IMR-90 (cell line): Measurements from ENCODE around the gene MRM2. TPM values are rescaled to one million over a fixed set of nuclear protein-coding genes. Genes with fewer than 3 reads are reported as not detected.

Experiments
- ATAC-seq: fragments of 200-7000 bp; cut with Tn5 transposase; 2 replicates; pipeline ENCODE4 v1.9.1; 2020; ENCODE audit warnings: low read depth, mild to moderate bottlenecking, moderate library complexity
- BruUV-seq: library from RNA; stranded (reverse); fragments of 400-500 nt; replicated peaks from 2 replicates; lab custom pipeline; 2021; lab: Mats Ljungman, UMichigan
- CTCF ChIA-PET: fragments of 300-600 bp; formaldehyde crosslinking; extraction: SDS; loops from one replicate; lab custom pipeline; 2021; ENCODE audit warnings: antibody characterized with exemption; lab: Yijun Ruan, JAX
- POLR2A ChIA-PET: fragments of 300-600 bp; sonication (Branson Sonifier 250); formaldehyde crosslinking; loops from one replicate; lab custom pipeline; 2022; ENCODE audit warnings: antibody characterized with exemption; ENCODE audit not compliant: unreplicated experiment; lab: Charles Lee
- DNase-seq: peaks from one replicate; pipeline ENCODE4 v3.0.0; 2013
- H2AFZ ChIP-seq: replicated peaks from 2 replicates; pipeline ENCODE3; 2013; ENCODE audit warnings: low read length, mild to moderate bottlenecking; ENCODE audit not compliant: poor library complexity
- H2AK5ac ChIP-seq: 2 replicates; pipeline ENCODE4 v1.6.1; 2013; ENCODE audit warnings: low read depth, low read length, inconsistent platforms
- H2AK9ac ChIP-seq: replicated peaks from 2 replicates; pipeline ENCODE3; 2013; ENCODE audit warnings: mild to moderate bottlenecking, low read depth, low read length, moderate library complexity; ENCODE audit not compliant: poor library complexity
- H2BK120ac ChIP-seq: 2 replicates; pipeline ENCODE4 v1.6.1; 2013; ENCODE audit warnings: low read depth, low read length, inconsistent platforms
- H2BK15ac ChIP-seq: 3 replicates; pipeline ENCODE4 v1.6.1; 2013; ENCODE audit warnings: low read depth, low read length, inconsistent platforms
- H2BK20ac ChIP-seq: 2 replicates; pipeline ENCODE4 v1.6.1; 2013; ENCODE audit warnings: low read depth, mild to moderate bottlenecking, inconsistent platforms, low read length, moderate library complexity
- H2BK5ac ChIP-seq: 2 replicates; pipeline ENCODE4 v1.6.1; 2013; ENCODE audit warnings: mild to moderate bottlenecking, low read depth, low read length, inconsistent platforms; ENCODE audit not compliant: poor library complexity, severe bottlenecking
- H3K14ac ChIP-seq: replicated peaks from 2 replicates; pipeline ENCODE4 v1.6.1; 2013; ENCODE audit warnings: low read depth, low read length, inconsistent platforms
- H3K18ac ChIP-seq: 2 replicates; pipeline ENCODE4 v1.6.1; 2013; ENCODE audit warnings: low read depth, low read length, control low read depth
- H3K23ac ChIP-seq: 2 replicates; pipeline ENCODE4 v1.6.1; 2013; ENCODE audit warnings: low read depth, low read length, inconsistent platforms
- H3K27ac ChIP-seq: 2 replicates; pipeline ENCODE4 v1.5.1; 2013; ENCODE audit warnings: mild to moderate bottlenecking, control low read depth, low read length; ENCODE audit not compliant: insufficient read depth
- H3K27me3 ChIP-seq: 2 replicates; pipeline ENCODE4 v1.6.1; 2013; ENCODE audit warnings: low read length; ENCODE audit not compliant: control insufficient read depth, insufficient read depth
- H3K36me3 ChIP-seq: 2 replicates; pipeline ENCODE4 v1.6.1; 2013; ENCODE audit warnings: low read length, mixed read lengths; ENCODE audit not compliant: control insufficient read depth, insufficient read depth
- H3K4ac ChIP-seq: 2 replicates; pipeline ENCODE4 v1.6.1; 2013; ENCODE audit warnings: low read depth, low read length, inconsistent platforms
- H3K4me1 ChIP-seq: 2 replicates; pipeline ENCODE4 v1.6.1; 2013; ENCODE audit warnings: low read length, mixed read lengths; ENCODE audit not compliant: control insufficient read depth, insufficient read depth
- H3K4me2 ChIP-seq: 2 replicates; pipeline ENCODE4 v1.6.1; 2013; ENCODE audit warnings: low read depth, mild to moderate bottlenecking, control low read depth, low read length, moderate library complexity
- H3K4me3 ChIP-seq: 2 replicates; pipeline ENCODE4 v1.5.1; 2013; ENCODE audit warnings: low read depth, mild to moderate bottlenecking, control low read depth, low read length, moderate library complexity; ENCODE audit not compliant: insufficient read depth
- H3K56ac ChIP-seq: 2 replicates; pipeline ENCODE4 v1.6.1; 2013; ENCODE audit warnings: low read length, inconsistent platforms; ENCODE audit not compliant: insufficient read depth; ENCODE audit errors: extremely low read depth
- H3K79me1 ChIP-seq, 2 experiments: 2 replicates each; pipeline ENCODE4 v1.6.1; 2013; ENCODE audit warnings: low read length in 2 of 2, inconsistent platforms in 1 of 2, low read depth in 1 of 2
- H3K9ac ChIP-seq: 2 replicates; pipeline ENCODE4 v1.6.1; 2013; ENCODE audit warnings: low read depth, low read length, control low read depth
- H3K9me1 ChIP-seq: 2 replicates; pipeline ENCODE4 v1.6.1; 2013; ENCODE audit warnings: low read length, inconsistent platforms; ENCODE audit not compliant: insufficient read depth
- H3K9me3 ChIP-seq: 2 replicates; pipeline ENCODE4 v1.6.1; 2013; ENCODE audit warnings: low read length; ENCODE audit not compliant: control insufficient read depth, insufficient read depth
- H4K20me1 ChIP-seq: 2 replicates; pipeline ENCODE4 v1.6.1; 2013; ENCODE audit warnings: low read length, inconsistent platforms; ENCODE audit not compliant: insufficient read depth
- H4K5ac ChIP-seq: 2 replicates; pipeline ENCODE4 v1.6.1; 2013; ENCODE audit warnings: mild to moderate bottlenecking, low read depth, low read length, control low read depth
- H4K8ac ChIP-seq, 2 experiments: 2 replicates each; pipeline ENCODE4 v1.6.1; 2013; ENCODE audit warnings: low read depth in 2 of 2, low read length in 2 of 2, control low read depth in 1 of 2, inconsistent platforms in 1 of 2
- H4K91ac ChIP-seq: 2 replicates; pipeline ENCODE4 v1.6.1; 2013; ENCODE audit warnings: low read depth, low read length, inconsistent platforms; ENCODE audit not compliant: insufficient read depth
- FOS ChIP-seq: fragments of 150-350 bp; IDR thresholded peaks from 2 replicates; pipeline ENCODE4 v1.6.1; 2016; ENCODE audit warnings: low read depth, low read length
- MXI1 ChIP-seq: IDR thresholded peaks from 2 replicates; pipeline ENCODE4 v1.6.1; 2012; ENCODE audit warnings: low read depth, mild to moderate bottlenecking, low read length, moderate library complexity, borderline replicate concordance
- NFE2L2 ChIP-seq: fragments of 150-350 bp; IDR thresholded peaks from 2 replicates; pipeline ENCODE4 v1.6.1; 2016; ENCODE audit warnings: low read depth, mild to moderate bottlenecking, low read length
- RFX5 ChIP-seq: IDR thresholded peaks from 2 replicates; pipeline ENCODE4 v1.8.0; 2012; ENCODE audit warnings: low read depth, mild to moderate bottlenecking, low read length, moderate library complexity
- SMC3 ChIP-seq: fragments of 150-350 bp; IDR thresholded peaks from 2 replicates; pipeline ENCODE4 v1.6.1; 2016; ENCODE audit warnings: low read depth, mild to moderate bottlenecking, antibody characterized with exemption, low read length, moderate library complexity
- WGBS, 2 experiments: methylation state at CpG; one replicate each; pipeline versions ENCODE4 v1.1.5 to v1.1.7; 2013; ENCODE audit warnings: missing lambda C conversion rate in 2 of 2; ENCODE audit not compliant: insufficient read length in 1 of 2; ENCODE audit errors: extremely low coverage in 2 of 2; 5-methylcytosine and 5-hydroxymethylcytosine counted together
- dilution Hi-C: fragments of 300-500 bp; cut with HindIII; formaldehyde crosslinking; loops from one replicate; pipeline ENCODE4 v1.14.3; 2018; ENCODE audit warnings: low sequenced_read_pairs; ENCODE audit not compliant: unreplicated experiment
- in situ Hi-C: fragments of 300-500 bp; cut with MboI; formaldehyde crosslinking; loops from 3 replicates; pipeline ENCODE4 v1.14.3; 2019; ENCODE audit warnings: low sequenced_read_pairs, inconsistent platforms, mixed read lengths
- intact Hi-C: fragments of 100-400 bp; cut with micrococcal nuclease; formaldehyde crosslinking; loops from 2 replicates; pipeline ENCODE4 v1.10.0; 2022
- polyA plus RNA-seq, 3 experiments: library from polyadenylated mRNA; depleted of rRNA; stranded (reverse); fragments of >200 nt; gene quantifications; 2 replicates each; pipeline ENCODE4 v1.2.3, GENCODE V29; 2012; ENCODE audit warnings: low replicate concordance in 1 of 3
- total RNA-seq: library from RNA; depleted of rRNA; stranded (reverse); fragments of >200 nt; gene quantifications from 2 replicates; pipeline ENCODE4 v1.2.3, GENCODE V29; 2012

MRM2 gene
- total and polyA plus RNA-seq, 2 of the 4 experiments (the other 2 are of a cell fraction) = 19.1 to 23.8 TPM

GRCh38 chr7:2228921-2229320, 13.1 kb downstream of the MRM2 start:
- Histone ChIP-seq H3K4me1 (peaks cover 3% of the 10 kb centered on the region), H2BK20ac (no peak overlapping the region), H4K20me1 (no peaks in the 10 kb centered on the region; the same call in 1 of the 2 replicates), H3K36me3 (peaks cover 37% of the 10 kb centered on the region), H4K8ac (no peak overlapping the region), H2AK9ac (no peak overlapping the region), H3K9me3 (no peaks in the 10 kb centered on the region), H3K56ac (no peak overlapping the region), H3K23ac (no peak overlapping the region), H3K79me1 (peaks cover 22 to 51% of the 10 kb centered on the region in 2 experiments), H3K4me3 (no peak overlapping the region), H3K18ac (no peak overlapping the region), H2BK120ac (no peak overlapping the region), H2AK5ac (no peak overlapping the region), H3K14ac (no peak overlapping the region), H2BK15ac (no peak overlapping the region), H3K4ac (no peak overlapping the region), H4K91ac (no peak overlapping the region), H3K27me3 (no peaks in the 10 kb centered on the region), H4K5ac (no peak overlapping the region), H3K9me1 (0 out of 2 replicates have a peak, but pooled peaks cover 3% of the 10 kb centered on the region), H2AFZ (no peak overlapping the region), H3K4me2 (no peak overlapping the region), H3K27ac (no peak overlapping the region), H3K9ac (no peak overlapping the region), H2BK5ac (no peak overlapping the region)
- intact Hi-C loops = no loop called here
- dilution Hi-C loops = no loop called here
- ChIA-PET CTCF (interaction anchor here (0.6 kb wide), 1 partner anchor 456 kb away, joined by 3 read pairs; no protein-coding TSS in a partner anchor), POLR2A (no interaction called here)
- DNase-seq (no peak), ATAC-seq (no peak)
- TF ChIP-seq RFX5 = no peak
- TF ChIP-seq FOS = no peak
- no peak for TF ChIP-seq NFE2L2
- no peak for TF ChIP-seq MXI1
- no peak for TF ChIP-seq SMC3
- WGBS, 2 experiments = 100% methylated on average over 3 of the region's 8 CpGs; no CpG with 5 or more reads in 1 of the 2 experiments
- BruUV-seq = no TSS peak
- in situ Hi-C loops = no loop called here
